Tibial nerve (tissue), 4 donors: Measurements from ENCODE around the gene NNAT. TPM values are rescaled to one million over a fixed set of nuclear protein-coding genes. Genes with fewer than 3 reads are reported as not detected.
"Not testable (repeated sequence)": the region's sequence is repeated elsewhere in the genome, so short reads cannot be mapped to it uniquely, and the experiment has no call there.

Experiments
- DNase-seq, 2 donors: peaks; one replicate each; pipeline ENCODE4 v3.0.0-alpha.2; 2019; ENCODE audit warnings: low spot score in 2 of 2
- H3K27ac ChIP-seq, 4 donors: fragments of 200-600 bp; sonication (generic) in 3 of 4; one replicate each; pipeline ENCODE4 v1.5.1; 2017 to 2019; ENCODE audit warnings: mild to moderate bottlenecking in 1 of 4
- H3K27me3 ChIP-seq, 2 donors: fragments of 200-600 bp; sonication (generic) in 1 of 2; one replicate each; pipeline versions ENCODE4 v1.5.1 to v1.6.0; 2017 to 2019
- H3K36me3 ChIP-seq, 3 donors: fragments of 200-600 bp; sonication (generic); one replicate each; pipeline ENCODE4 v1.5.1; 2018 to 2019
- H3K4me1 ChIP-seq, 4 donors: fragments of 200-600 bp; sonication (generic) in 3 of 4; one replicate each; pipeline ENCODE4 v1.5.1; 2017 to 2019
- H3K4me3 ChIP-seq, 4 donors: fragments of 200-600 bp; sonication (generic) in 3 of 4; one replicate each; pipeline ENCODE4 v1.5.1; 2017 to 2019; ENCODE audit warnings: mild to moderate bottlenecking in 1 of 4, moderate library complexity in 1 of 4
- H3K9me3 ChIP-seq, 4 donors: fragments of 200-600 bp; sonication (generic) in 3 of 4; one replicate each; pipeline ENCODE4 v1.5.1; 2017 to 2019
- EP300 ChIP-seq, 2 donors: sonication (generic); formaldehyde crosslinking; IDR thresholded peaks; one replicate each; pipeline ENCODE4 v1.6.1; 2017; ENCODE audit warnings: antibody characterized with exemption in 2 of 2, mild to moderate bottlenecking in 1 of 2
- POLR2A ChIP-seq, 2 donors: fragments of 450-650 bp; IDR thresholded peaks; one replicate each; pipeline ENCODE4 v1.6.1; 2017; ENCODE audit warnings: antibody characterized with exemption in 2 of 2, mild to moderate bottlenecking in 2 of 2, moderate library complexity in 2 of 2
- WGBS, 2 donors: methylation state at CpG; one replicate each; pipeline ENCODE4 v1.1.5; 2018; 5-methylcytosine and 5-hydroxymethylcytosine counted together
- total RNA-seq, 4 donors: library from RNA; depleted of rRNA; stranded (reverse); fragments of >200 nt; gene quantifications; one replicate each; pipeline ENCODE4 v1.1.0, GENCODE V29; 2016
- TF ChIP-seq, protein P1 (sequence below), 5 experiments: fragments of 200-600 bp in 3 of 5; fragments of 450-650 bp in 2 of 5; sonication (generic) in 3 of 5; IDR thresholded peaks; one replicate each; pipeline ENCODE4 v1.5.1; 2016 to 2019; ENCODE audit warnings: antibody characterized with exemption in 5 of 5, mild to moderate bottlenecking in 3 of 5, moderate library complexity in 2 of 5

Gene NNAT
- total RNA-seq, 4 donors from 2014 or later: 2.7 to 12.3 (median 8.4) TPM

DNA sequence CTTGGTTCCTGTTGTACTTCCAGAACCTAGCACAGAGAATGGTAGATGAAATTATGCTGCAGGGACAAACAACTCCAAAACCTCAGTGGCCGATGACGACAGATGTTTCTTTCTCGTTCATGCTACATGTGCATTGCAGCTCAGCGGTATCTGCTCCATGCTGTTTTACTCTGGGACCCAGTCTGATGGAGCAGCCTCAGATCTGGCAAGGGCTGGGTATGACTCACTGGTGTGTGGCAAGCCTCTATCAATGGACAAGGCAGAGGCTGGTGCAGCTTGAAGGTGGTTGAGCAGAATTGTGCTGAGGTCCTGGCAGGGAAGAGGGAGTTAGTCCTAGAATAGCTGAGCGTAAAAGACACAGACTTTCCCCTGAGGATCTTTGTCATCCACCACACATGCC lies 17.0 kb downstream of the NNAT start:
- no peak for TF ChIP-seq POLR2A (IDR thresholded peaks at IDR 0.05)
- no peak for TF ChIP-seq EP300 (IDR thresholded peaks at IDR 0.05)
- TF ChIP-seq, protein P1, sequence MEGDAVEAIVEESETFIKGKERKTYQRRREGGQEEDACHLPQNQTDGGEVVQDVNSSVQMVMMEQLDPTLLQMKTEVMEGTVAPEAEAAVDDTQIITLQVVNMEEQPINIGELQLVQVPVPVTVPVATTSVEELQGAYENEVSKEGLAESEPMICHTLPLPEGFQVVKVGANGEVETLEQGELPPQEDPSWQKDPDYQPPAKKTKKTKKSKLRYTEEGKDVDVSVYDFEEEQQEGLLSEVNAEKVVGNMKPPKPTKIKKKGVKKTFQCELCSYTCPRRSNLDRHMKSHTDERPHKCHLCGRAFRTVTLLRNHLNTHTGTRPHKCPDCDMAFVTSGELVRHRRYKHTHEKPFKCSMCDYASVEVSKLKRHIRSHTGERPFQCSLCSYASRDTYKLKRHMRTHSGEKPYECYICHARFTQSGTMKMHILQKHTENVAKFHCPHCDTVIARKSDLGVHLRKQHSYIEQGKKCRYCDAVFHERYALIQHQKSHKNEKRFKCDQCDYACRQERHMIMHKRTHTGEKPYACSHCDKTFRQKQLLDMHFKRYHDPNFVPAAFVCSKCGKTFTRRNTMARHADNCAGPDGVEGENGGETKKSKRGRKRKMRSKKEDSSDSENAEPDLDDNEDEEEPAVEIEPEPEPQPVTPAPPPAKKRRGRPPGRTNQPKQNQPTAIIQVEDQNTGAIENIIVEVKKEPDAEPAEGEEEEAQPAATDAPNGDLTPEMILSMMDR (IDR thresholded peaks at IDR 0.05): no peak
- H3K27me3 ChIP-seq: no peaks in the 10 kb centered on the region
- no peak for DNase-seq
- H3K4me1 ChIP-seq: peaks cover 0 to 6% (median 2%) of the 10 kb centered on the region in 4 donors
- no peaks in the 10 kb centered on the region for H3K9me3 ChIP-seq
- no peak overlapping the region for H3K27ac ChIP-seq
- H3K36me3 ChIP-seq: no peaks in the 10 kb centered on the region
- no peak overlapping the region for H3K4me3 ChIP-seq
- WGBS, 2 donors: 82 to 83% methylated on average over 5 of the region's 5 CpGs

DNA sequence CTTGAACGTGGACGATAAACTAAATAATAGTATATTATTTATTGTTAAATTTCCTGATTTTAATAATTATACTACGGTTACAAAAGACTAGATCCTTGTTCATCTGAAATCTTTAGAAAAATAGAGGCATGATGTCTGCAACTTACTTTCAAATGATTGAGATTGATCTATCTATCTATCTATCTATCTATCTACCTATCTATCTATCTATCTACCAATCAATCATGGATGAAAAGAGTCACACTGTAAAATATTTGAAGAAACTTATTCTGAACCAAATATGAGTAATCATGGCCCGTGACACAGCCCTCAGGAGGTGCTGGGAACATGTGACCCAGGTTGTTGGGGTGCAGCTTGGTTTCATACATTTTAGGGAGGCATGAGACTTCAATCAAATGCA lies 18.4 kb downstream of the NNAT start:
- WGBS, 2 donors: 71 to 77% methylated on average over 4 of the region's 4 CpGs
- no peak overlapping the region for H3K27ac ChIP-seq
- no peaks in the 10 kb centered on the region for H3K9me3 ChIP-seq
- no peak for TF ChIP-seq POLR2A (IDR thresholded peaks at IDR 0.05)
- TF ChIP-seq, protein P1 (IDR thresholded peaks at IDR 0.05): no peak
- TF ChIP-seq EP300 (IDR thresholded peaks at IDR 0.05): no peak
- H3K36me3 ChIP-seq: no peaks in the 10 kb centered on the region
- no peak overlapping the region for H3K4me3 ChIP-seq
- no peak for DNase-seq
- H3K4me1 ChIP-seq: peaks cover 0 to 1% (median 0%) of the 10 kb centered on the region in 4 donors
- H3K27me3 ChIP-seq: no peaks in the 10 kb centered on the region

GRCh38 chr20:37540001-37540400 lies 19.0 kb downstream of the NNAT start:
- WGBS, 2 donors: 48 to 49% methylated on average over 5 of the region's 5 CpGs
- Histone ChIP-seq H3K4me1 (no peaks in the 10 kb centered on the region), H3K27me3 (no peaks in the 10 kb centered on the region), H3K9me3 (no peaks in the 10 kb centered on the region), H3K27ac (no peak overlapping the region), H3K4me3 (no peak overlapping the region), H3K36me3 (no peaks in the 10 kb centered on the region)
- TF ChIP-seq EP300 (IDR thresholded peaks at IDR 0.05) (no peak), POLR2A (IDR thresholded peaks at IDR 0.05) (no peak)
- TF ChIP-seq, protein P1 (IDR thresholded peaks at IDR 0.05): no peak
- no peak for DNase-seq

GRCh38 chr20:37540838-37541237 lies 19.8 kb downstream of the NNAT start:
- DNase-seq, H3K27me3 ChIP-seq, H3K4me1 ChIP-seq, H3K36me3 ChIP-seq, H3K4me3 ChIP-seq, H3K27ac ChIP-seq, H3K9me3 ChIP-seq: not testable (repeated sequence)
- WGBS, 2 donors: 79 to 89% methylated on average over 1 of the region's 1 CpG

DNA sequence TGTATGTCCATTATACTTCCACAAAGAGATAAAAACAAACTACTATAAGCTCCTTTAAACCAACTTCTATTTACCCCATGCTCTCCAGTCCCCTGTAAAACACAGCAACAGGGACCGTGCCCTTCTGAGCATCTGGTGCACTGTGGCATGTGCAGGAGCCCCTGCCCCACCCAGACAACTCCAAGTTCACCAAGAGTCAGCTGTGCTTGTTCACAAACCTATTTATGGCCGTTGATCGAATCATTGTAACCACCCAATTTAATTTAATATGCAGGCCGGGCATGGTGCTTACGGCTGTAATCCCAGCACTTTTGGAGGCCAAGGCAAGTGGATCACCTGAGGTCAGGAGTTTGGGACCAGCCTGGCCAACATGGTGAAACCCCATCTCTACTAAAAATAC lies 20.3 kb downstream of the NNAT start:
- H3K27me3 ChIP-seq: no peaks in the 10 kb centered on the region
- WGBS, 2 donors: 89 to 91% methylated on average over 5 of the region's 5 CpGs
- no peak for DNase-seq

More for the DNA sequence above, 20.3 kb downstream of the NNAT start:
- Histone ChIP-seq H3K4me1 (no peaks in the 10 kb centered on the region), H3K9me3 (no peaks in the 10 kb centered on the region), H3K4me3 (no peak overlapping the region), H3K36me3 (no peaks in the 10 kb centered on the region), H3K27ac (no peak overlapping the region)
- TF ChIP-seq EP300 (IDR thresholded peaks at IDR 0.05) (no peak), POLR2A (IDR thresholded peaks at IDR 0.05) (no peak)
- TF ChIP-seq, protein P1 (IDR thresholded peaks at IDR 0.05): no peak
